GM19372 (cell line): Measurements from ENCODE around the gene MPZL1.
A peak's percentile ranks its signal among the peaks of the same experiment; 100 is the strongest.

ENCODE experiments used
- ATAC-seq: cut with Tn5 transposase; IDR thresholded peaks from one replicate; pipeline ENCODE4 v1.9.1; 2021; ENCODE audit warnings: mild to moderate bottlenecking, low read depth, moderate library complexity; ENCODE audit not compliant: unreplicated experiment

Gene MPZL1

DNA sequence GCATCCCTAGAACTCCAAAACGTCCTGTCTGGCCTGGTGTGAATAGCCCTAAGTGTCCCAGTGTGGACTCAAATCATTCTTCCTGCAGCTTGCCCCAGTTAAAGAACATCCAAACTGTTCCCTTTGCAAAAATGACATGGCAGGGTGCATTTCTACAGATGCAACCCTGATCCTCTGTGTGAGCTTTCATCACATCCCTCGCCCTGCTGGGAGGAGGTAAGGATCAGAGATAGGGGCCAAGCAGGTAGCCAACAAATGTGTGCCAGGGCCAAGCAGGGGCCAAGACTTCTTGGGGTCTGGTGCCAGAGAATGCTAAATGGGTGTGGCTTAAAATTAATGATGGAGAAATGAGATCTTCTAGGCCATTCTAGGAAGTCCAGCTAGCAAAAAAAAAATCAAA is 27.1 kb upstream of the MPZL1 start:
- no peak for ATAC-seq

- ATAC-seq = no peak
Observed at GRCh38 chr1:167695147-167695546, 26.6 kb upstream of the MPZL1 start.

GRCh38 chr1:167695756-167696561 is 25.8 kb upstream of the MPZL1 start:
- ATAC-seq = no peak

DNA sequence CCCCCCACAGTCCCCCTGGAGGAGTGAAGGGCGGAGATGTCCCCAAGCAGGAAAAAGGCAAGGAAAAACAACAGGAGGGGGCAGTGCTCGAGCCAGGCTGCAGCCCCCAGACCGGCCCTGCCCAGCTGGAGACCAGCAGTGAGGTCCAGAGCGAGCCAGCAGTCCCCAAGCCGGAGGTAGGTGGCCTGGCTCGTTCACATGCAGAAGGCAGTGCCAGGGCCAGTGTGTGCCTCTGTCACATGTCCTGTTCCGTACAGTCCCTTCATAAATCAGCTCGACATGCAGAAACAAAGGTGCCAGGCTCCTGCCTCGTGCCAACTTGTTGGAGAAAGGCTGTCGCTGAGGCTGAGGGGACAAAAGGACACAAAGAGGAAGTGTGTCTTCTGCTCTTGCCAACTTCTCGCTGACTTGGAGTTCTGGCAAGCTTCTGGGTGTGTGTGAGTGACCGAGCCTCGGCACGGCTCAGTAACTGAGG is 24.1 kb upstream of the MPZL1 start:
- ATAC-seq = no peak

- ATAC-seq = no peak
Observed at GRCh38 chr1:167698313-167698712, 23.5 kb upstream of the MPZL1 start.

DNA sequence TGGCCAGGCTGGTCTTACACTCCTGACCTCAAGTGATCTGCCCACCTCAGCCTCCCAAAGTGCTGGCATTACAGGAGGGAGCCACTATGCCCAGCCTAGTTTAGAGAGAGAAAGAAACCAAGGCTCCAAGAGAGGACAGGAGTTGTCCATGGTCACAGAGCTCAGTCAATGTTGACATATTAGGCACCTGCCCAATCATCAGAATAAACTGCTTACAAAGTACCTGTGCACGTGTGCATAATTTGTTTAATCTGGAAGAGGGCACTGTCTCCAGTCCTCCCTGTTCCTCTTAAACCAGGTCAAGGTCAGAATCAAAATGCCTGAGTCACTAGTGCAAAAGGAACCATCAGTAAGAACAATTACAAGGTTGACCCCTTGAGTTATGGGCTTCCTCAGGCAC is 20.3 kb upstream of the MPZL1 start:
- ATAC-seq = no peak

- ATAC-seq = no peak
Observed at GRCh38 chr1:167703557-167703956, 18.2 kb upstream of the MPZL1 start.

DNA sequence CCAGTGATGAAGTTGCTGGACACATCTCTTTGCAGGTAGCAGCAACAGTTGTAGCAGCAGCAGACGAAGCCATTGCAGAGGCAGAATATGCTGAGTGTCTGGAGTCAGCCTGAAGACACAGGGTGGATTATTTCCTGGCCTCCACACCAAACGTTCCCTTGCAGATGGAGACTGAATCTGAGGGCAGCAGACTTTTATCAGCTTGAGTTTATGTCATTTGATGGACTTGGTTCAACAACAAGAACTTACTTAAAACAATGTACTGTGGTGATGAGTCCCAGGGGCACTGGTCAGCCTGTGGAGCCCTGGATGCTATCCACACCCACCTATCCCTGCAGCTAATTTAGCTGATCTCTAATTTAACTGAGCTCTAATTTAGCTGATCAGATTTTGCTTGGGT is 17.1 kb upstream of the MPZL1 start:
- ATAC-seq = no peak

- no peak for ATAC-seq
Observed at GRCh38 chr1:167705250-167705649, 16.5 kb upstream of the MPZL1 start.

DNA sequence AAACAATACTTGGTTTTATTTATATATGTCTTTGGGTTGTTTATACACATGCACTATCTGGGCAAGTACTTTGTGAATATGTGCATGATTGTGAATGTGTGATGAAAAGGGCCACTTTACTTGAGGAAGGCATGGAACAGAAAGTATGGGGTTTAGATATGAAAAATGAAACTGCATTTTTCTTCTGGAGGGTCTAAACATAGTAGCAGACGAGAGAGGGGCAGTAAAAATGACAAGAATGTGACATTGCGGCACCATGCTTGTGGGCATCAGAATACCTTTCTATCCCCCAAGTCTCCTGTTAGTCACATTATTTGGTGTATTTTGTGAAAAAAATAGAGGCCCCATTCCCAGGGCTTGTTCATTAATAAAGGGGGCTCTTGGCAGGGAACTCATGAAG is 15.4 kb upstream of the MPZL1 start:
- ATAC-seq = no peak

- no peak for ATAC-seq
Observed at GRCh38 chr1:167706931-167707877, 14.6 kb upstream of the MPZL1 start.

- no peak for ATAC-seq
Observed at GRCh38 chr1:167707942-167708341, 13.8 kb upstream of the MPZL1 start.

- ATAC-seq = no peak
Observed at GRCh38 chr1:167708940-167709389, 12.8 kb upstream of the MPZL1 start.

DNA sequence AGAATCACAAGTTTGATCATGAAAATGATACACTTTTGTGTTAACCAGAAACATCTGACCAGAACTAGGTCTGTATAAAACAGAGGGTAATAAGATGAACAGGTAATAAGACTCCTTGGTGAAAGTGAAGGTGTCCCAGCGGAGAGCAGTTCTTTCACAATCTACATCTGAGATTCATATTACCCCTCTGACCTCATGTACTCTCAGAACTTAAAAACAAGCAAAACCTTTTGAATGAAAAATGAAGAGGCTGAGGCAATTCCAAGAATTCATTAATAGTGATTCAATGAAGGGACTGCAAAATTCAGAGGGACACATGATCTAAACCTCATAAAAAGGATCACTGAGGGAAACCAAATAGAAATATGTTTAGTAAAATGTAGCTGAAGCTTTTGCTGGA is 10.9 kb upstream of the MPZL1 start:
- ATAC-seq = no peak

DNA sequence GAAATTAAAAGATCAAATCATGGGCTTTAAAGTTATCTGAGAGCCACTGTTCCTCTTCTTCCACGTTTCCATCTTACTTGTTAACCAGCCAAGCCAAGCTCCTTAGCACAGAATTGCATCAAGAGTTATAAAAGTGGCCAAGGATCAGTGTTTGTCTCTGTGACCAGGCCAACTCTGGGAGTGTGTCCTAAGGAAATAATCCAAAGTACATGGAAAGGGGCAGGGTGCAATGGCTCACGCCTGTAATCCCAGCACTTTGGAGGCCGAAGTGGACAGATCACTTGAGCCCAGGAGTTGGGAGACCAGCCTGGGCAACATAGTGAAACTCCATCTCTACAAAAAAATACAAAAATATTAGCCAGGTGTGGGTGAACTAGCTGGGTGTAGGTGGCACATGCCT is 10.0 kb upstream of the MPZL1 start:
- no peak for ATAC-seq

DNA sequence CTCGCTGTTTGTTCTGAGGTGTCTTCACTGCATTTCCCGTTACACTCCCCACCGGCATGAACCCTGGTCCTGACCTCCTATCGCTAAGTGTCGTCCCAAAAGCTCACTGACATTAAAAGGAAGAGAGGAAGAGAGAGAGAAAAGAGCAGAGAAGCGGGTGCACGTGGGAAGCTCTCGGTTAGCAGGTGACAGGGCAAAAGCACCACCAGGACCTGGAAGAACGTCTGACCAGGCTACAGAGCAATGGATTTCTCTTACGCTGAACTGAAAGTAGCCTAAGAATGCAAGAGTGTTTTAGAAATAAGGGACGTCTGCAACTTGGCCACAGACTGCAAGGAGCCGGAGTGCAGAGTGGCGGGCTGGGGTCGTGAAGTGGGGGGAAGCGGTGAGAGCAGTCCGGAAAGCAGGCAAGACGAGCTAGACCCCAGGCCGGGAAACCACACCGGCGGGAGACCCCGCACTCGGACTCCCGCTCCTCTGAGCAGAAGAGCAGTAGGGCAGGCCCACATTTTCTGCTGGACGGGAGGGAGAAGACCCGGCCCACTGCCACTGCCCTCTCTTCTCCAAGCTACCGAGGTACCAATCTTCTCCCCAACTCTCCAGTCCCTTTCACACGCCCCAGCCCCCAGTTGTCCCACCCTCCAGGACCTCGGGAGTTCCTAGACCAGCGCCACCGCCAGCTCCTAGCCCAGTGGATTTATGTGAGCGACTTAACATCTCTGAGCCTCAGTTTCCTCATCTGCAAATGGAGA is 8.3 kb upstream of the MPZL1 start:
- ATAC-seq = no peak

DNA sequence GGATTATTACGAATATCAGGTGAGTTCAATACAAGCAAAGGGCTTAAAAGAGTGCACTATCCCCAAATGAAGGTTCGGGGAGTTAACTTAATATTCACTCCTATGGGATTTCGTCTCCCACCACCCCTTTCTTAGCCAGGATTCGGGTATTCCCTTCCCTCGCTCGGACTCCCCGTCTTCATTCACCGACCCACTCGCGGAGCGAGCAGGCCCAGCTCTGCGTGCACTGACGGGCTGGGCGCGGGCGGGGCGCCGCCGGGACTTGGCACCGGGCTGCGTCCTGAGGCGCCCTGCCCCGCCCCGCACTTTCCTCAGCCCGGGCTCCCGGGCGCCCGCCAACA is 7.7 kb upstream of the MPZL1 start:
- no peak for ATAC-seq

DNA sequence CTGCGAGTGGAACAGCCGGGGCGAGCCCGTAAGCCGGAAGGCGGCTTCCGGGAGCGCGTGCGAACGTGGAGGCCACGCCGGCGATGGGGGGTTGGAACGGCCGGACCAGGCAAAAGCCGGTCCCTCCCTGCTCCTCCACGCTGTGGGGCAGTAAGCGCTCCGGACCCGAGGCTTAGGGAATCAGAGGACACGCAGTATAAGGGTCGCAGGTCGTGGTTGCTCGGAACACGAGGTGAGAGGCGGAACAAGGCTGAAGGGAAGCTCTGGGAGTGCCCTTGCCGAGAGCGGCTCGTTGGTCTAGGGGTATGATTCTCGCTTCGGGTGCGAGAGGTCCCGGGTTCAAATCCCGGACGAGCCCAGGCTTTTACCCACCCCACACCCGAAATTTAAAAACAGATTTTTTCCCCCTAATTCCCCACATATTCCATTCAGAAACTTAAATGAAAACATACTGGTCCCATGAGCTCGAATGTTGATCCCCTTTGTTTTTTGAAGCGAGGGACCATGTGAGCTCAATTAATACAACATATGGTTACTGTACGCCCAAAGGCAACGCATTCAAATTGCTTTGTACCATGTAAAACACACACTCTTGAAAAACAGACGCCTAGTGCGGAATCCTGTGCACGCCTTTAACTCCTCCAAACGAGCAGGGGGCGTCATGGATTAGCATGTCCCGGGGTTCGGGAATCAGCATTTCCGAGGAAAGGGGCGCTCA is 7.2 kb upstream of the MPZL1 start:
- peak; percentile 54 for ATAC-seq

DNA sequence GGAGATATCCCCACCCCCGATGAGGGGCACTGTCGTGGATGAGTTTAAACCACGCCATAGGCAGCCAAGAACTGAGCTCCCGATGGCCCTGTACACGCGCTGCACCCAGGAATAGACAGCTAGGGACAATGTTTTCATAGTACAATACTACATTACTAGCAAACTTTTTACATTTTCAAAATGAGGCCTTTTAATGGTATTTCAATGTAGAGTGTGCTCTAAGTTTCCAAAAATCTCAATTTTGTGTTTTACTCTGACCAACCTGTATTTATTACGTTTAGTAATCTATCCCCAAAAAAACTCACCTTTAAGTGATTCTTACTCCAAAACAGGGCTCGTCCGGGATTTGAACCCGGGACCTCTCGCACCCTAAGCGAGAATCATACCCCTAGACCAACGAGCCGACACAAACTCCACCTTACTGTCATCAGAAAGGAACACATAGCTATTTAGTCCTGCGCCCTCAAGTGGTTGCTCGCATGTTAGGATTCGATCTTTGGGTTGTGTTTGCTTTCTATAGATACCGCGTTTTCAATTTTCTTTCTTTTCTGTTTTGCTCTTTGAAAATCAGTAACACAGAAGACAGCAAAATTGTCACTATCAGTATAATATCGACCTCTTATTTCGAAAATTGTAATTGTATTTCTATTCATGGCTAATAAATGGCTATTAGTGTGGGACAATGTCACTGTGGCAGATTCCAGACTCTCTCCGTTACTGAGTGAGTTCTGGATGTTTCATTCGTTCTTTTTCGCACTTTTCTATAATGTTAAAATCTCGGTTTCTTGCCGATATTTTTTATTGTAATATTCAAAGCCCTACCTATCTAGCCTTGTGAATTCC is 6.4 kb upstream of the MPZL1 start:
- ATAC-seq = peak; percentile 35

DNA sequence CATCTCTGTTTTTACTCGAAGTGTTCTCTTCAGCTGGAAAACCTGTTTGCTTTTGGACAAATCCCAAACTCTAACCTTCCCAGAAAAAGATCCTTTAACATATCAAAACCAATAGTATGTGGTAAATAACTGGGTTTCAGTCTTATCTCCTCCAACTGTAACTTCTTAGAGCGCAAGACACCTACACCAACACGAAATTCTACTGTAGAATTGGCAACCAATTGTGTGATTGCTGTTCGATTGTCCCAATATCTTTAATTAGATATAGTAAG is 5.8 kb upstream of the MPZL1 start:
- ATAC-seq = no peak
